HG03025 (cell line): ENCODE measurements around the gene IL1RAPL2.
A peak's percentile ranks its signal among the peaks of the same experiment; 100 is the strongest.
"Not testable (repeated sequence)": the region's sequence is repeated elsewhere in the genome, so short reads cannot be mapped to it uniquely, and the experiment has no call there.

ENCODE experiments used
- ATAC-seq: cut with Tn5 transposase; IDR thresholded peaks from one replicate; pipeline ENCODE4 v1.9.1; 2021; ENCODE audit warnings: mild to moderate bottlenecking, moderate library complexity; ENCODE audit not compliant: unreplicated experiment, low FRiP score

Gene IL1RAPL2

DNA sequence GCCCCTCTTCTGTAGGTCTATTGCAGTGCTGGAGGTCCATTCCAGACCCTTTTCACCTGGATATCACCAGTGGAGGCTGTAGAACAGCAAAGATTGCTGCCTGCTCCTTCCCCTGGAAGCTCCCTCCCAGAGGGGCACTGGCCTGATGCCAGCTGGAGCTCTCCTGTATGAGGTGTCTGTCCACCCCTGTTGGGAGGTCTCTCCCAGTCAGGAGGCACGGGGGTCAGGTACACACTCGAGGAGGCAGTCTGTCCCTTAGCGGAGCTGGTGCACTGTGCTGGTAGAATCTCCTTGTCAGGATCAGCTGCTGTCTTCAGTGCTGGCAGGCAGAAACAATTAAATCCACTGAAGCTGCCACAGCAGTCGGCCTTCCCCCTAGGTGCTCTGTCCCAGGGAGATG lies 276.6 kb downstream of the IL1RAPL2 start:
- ATAC-seq: no peak

DNA sequence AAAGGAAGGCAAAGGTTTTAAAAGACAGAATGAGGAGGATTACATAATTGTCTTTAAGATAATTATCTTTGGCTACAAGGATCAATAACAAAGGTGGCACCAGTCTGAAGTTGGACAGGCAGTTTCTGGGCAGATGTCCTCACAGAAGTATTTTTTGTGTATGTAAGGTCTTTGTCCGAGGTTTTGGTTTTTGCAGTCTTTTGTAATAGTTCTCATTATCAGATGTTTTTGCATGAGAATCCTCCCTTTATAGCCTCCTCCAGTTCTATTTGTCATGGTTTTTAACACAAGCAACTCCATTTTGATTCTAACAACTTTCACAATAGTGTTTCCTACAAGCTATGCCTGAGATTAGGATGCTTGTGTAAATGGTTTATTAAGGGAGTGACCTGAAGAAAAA lies 286.2 kb downstream of the IL1RAPL2 start:
- ATAC-seq: no peak

DNA sequence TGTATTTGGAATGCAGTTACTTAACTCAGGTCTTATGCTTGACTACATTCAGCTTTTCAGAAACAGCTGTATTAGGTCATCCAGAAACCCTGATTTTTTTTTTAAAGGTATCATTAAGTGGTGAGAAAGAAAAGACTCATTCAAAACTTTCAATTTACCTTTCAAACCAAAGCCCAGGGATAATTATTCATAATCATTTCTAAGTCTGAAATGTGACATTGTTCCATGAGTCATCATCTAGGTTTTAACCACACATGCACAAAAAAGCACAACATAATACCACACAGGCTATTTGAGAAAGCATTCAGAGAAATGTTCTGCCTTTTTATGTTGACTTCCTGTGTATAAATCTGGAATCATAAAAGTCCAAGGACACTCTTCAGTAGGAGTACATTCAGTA lies 288.2 kb downstream of the IL1RAPL2 start:
- no peak for ATAC-seq

DNA sequence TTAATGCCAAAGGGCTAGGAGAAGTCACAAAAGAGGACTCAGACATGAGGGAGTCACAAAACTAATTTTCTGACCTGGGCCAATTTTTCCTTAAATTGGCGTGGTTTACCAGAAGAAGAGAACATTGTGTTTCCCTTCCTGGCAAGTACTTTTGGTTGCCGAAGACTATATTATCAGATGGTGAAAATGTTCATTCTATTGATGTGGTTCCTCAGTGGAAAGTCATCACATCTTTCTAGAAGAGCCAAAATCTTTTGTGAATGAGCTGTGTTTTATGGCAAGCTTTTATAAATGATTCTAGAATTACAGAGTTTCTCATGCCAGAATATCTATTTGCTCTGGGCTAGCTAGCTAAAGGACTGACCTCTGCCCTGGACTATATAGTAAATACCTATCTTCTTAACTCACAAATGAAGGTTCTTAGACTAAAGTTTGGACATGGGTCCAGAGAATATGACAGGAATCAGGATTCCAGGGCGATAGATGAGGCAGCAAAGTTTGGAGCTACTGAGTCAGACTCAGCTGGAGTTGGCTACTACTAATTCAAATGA lies 288.9 kb downstream of the IL1RAPL2 start:
- ATAC-seq: no peak

DNA sequence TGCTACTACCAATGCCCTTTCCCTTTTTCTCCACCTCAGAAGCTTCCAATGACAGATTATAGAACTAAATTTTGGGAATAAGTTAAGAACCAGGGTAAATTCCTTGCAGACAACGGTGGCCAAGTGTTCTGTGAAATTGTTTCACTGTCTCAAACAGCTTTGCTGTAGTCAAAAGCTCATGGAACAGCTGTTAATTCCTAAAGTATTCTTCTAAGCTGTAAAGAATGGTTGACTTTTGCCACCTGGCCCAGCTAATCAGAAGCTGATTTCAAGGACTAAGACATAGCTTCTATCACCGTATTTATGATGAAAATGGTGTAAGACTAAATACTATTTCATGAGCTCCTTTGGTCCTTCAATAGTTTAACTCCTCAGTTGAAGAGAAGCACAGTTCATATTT lies 297.5 kb downstream of the IL1RAPL2 start:
- no peak for ATAC-seq

DNA sequence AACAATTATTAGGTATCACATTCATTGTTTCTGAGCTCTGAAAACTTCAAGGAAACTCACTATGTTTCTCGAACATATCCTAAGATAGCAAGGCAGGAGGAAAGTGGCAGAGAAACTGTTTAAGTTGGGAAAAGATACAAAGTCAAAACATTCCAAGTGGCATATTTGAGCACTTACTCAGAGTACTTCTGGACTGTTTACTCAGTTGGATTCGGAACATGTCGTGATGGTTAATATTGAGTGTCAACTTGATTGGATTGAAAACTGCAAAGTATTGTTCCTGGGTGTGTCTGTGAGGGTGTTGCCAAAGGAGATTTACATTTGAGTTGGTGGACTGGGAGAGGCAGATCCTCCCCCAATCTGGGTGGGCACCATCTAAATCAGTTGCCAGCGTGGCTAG lies 298.3 kb downstream of the IL1RAPL2 start:
- ATAC-seq: no peak

DNA sequence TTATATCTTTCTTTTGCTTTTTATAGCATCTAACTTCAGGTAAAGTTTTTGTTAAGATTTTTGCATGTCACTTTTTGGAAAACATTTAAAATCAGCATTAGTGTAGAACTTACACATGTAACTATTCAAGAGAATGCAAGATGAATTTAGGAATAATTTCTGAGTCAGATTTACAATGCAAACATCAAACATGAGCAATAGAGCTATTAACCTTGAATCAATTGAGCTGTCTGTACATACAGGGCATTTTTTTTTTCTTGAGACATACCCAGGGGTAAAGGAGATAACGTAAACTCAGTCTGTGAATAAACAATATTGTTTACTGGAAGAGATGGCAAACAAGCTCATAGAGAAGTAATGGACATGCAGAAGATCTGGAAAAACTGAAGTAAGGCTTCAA lies 311.5 kb downstream of the IL1RAPL2 start:
- ATAC-seq: no peak

DNA sequence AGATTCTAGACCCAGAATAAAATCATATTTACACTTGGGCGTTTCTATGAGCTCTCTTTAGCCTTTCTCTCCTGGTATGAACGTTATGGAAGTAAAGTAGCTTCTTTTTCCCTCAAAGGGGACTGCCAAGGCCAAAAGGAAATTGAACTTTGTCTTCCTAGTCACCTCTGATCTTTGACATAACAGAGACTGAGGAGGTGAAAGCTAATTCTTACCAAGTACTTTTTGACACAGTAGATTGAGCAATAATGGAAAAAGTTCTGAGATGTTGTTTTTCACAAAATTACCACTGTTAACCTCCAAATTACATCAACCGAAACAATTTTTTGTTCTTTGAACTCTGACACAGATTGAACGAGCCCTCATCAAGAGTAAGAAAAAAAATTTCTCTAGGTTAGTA lies 336.1 kb downstream of the IL1RAPL2 start:
- no peak for ATAC-seq

DNA sequence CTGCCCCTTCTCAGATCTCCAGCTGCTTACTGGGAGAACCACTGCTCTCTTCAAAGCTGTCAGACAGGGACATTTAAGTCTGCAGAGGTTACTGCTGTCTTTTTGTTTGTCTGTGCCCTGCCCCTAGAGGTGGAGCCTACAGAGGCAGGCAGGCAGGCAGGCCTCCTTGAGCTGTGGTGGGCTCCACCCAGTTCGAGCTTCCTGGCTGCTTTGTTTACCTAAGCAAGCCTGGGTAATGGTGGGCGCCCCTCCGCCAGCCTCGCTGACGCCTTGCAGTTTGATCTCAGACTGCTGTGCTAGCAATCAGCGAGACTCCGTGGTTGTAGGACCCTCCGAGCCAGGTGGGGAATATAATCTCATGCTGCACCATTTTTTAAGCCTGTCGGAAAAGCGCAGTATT lies 343.7 kb downstream of the IL1RAPL2 start:
- ATAC-seq: not testable (repeated sequence)

DNA sequence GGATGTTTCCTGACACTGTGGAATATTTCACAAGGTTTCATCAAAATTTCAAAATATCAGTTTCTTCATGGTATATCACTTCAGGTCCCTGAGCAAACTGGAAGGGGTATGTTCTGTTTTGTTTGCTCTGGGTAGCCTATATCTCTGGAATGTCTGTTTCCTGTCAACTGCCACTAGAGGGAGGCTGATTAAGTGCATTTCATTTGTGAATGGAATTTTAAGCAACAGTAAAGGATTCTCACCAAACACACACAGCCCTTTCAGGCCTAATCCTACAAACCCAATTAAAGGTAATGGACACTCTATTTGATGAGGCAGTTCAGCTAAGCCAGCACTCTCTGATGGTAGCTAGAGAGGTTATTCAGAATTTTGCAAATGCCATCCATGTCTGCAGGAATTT lies 347.3 kb downstream of the IL1RAPL2 start:
- ATAC-seq: no peak

DNA sequence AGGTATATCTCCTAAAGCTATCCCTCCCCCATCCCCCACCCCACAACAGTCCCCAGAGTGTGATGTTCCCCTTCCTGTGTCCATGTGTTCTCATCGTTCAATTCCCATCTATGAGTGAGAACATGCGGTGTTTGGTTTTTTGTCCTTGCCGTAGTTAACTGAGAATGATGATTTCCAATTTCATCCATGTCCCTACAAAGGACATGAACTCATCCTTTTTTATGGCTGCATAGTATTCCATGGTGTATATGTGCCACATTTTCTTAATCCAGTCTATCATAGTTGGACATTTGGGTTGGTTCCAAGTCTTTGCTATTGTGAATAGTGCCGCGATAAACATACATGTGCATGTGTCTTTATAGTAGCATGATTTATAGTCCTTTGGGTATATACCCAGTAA lies 348.7 kb downstream of the IL1RAPL2 start:
- not testable (repeated sequence) for ATAC-seq

DNA sequence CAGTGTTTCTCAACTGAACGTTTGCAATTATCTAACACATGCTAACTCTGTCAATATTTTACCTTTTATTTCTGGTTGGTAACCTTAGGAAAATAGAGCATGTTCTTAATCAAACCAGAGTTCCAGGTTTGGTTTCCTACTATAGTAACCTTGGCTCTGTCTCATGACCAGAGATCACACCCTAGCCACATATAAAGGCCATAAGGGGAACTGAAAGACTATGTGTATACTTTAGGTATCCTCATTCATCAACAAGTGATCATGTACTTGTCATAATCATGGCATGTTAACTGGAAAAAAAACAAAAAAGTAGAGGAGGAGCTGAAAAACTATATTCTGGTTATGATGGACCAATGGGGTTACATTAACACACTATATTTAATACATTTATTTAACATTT lies 352.1 kb downstream of the IL1RAPL2 start:
- ATAC-seq: no peak

DNA sequence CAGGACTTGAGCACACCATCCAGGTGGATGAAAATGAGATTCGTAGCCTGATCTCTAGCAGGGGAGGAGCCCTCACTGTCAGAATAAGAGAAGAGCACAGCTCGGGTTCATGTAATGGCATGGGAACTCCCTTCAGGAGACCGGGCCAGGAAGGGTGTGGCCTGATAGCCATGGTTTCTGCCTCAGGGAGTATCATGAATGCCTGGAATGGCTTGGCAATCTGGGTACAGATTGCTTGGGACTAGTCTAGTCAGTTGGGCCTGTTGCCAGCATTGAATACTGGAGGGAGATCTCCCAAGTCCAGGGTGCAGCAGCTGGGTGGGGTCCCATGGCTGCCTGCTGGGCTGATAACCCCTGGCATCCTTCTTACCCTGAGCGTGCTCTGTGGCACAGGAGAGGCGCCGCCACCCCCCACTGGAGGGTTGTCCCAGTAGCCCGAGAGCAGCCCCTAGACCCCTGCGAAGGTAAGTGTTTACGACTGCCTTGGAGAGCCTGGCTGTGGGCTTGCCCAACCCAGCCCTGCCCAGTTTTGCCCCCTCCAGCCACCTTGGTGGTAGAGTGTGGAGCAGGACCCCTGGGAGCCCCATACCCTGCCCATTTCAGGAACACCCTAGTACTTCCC lies 355.7 kb downstream of the IL1RAPL2 start:
- no peak for ATAC-seq

DNA sequence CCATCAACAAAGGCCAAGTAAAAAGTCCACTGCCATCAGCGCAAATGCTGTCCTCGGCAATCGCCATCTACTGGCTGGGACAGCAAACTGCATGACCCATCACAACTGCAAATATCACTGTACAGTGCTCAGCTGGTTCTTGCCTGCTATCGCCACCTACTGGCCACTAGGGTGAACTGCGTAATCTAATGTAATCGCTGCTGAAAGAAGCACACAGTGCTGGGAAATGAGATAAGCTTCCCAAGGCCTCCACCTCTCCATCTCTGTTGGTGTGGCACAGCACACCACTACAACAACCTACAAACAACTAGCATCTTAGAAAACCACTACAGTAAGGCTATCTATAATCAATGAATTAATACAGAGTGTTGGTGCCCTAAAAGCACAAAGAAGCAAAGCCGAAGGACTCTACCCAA lies 356.2 kb downstream of the IL1RAPL2 start:
- peak; percentile 89 for ATAC-seq

DNA sequence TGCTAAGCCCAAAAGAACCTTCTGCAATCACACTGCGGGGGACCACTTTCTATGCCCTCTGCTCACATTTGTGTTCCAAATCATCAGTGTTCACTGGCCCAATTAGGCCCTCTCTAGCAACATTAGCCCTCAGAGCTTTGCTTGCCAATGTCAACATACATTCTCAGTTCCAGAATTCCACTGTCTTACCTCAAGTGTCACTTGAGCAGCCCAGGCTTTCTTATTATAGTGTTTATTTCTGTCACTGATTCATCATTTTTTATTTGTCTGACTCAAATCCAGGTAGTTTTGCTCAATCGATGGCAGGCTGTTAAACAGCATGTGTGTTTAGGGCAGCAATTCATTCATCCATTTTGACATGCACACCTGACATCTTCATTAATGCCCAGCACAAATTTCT lies 363.3 kb downstream of the IL1RAPL2 start:
- ATAC-seq: no peak

DNA sequence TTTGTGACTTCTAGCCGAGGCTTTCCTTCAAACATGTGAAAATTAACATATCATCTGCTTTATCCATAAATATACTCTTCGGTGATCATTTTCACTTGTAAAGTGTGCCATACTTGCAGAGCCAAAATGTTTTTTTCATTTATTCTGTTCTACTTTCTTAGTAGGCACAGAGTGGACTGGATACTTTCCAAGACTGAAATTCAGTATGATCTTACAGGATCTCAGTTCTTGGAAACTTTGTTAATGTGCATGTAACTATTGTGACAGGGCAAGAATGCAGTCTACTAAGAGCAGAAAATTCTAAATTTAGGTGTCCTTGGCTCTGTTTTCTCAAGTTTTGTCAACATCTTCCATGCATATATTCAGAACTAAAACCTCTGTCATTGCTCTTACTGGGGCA lies 369.6 kb downstream of the IL1RAPL2 start:
- no peak for ATAC-seq

DNA sequence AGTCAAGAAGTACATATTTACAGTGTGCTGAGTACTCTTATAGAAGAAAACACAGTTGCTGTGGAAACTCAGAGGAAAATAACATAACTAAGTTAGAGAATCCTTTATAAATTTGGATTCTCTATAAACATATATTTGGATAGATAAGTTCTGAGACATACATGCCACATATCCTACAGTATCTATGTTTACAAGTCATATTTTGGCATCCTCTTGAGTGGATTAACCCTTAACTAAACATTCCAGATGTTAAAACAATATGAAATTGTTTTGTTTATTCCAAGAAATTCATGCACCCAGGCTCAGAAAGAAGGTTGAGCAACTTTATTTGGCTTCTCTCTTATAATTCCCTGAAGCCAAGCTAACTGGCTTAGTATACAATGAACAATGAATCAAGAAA lies 387.3 kb downstream of the IL1RAPL2 start:
- ATAC-seq: no peak

DNA sequence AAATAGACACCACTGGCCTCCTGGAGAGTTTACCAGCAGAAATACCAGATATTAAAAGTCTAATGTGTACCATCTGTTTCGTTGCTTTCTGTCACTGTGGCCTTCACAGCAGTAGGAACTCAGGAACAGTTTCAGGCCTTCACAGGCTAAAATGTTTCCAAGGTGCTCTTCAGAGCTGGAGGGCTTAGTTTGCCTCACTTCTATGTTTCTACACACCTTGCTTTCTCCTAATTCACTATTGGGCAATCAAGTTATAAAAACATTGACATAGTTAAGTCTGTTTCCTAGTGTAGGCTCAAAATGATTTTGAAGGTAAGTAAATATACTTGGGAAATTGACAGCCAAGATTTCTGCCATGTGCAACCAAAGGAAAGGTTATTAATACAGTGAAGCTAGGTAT lies 395.9 kb downstream of the IL1RAPL2 start:
- ATAC-seq: no peak

DNA sequence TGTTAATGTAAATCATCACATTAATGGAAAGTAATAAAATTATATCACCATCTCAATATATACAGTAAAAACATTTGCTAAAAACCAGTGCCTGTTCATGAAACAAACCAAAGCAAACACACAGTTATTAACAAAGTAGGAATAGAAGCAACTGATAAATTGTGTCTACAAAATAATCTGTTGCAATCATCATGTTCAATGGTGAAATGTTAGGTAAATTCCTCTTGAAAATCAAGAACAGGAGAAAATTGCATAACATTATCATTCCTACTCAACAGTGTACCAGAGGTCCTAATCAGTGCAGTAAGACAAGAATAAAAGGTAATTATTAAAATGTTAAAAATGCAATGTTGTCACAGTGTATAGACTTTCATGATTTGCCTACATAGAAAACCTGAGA lies 402.2 kb downstream of the IL1RAPL2 start:
- ATAC-seq: no peak

DNA sequence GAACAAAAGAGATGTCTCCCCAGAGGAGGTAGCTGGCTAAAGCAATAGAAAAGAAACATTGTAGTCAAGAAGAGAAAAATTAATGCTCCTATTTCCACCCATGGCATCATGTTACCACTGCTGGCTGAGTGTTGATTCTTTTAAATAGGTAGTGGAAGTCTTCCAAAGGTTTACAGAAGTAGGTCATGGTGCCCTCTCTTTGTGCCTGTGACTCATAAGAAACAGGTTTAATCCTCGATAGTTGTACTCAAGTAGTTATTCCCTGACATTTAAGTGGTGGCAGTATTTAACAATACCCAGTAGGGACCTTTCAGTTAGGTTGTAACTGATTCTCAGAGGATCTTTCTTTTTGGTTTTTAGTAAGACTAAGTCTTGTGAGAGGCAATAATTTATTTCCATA lies 406.7 kb downstream of the IL1RAPL2 start:
- no peak for ATAC-seq

DNA sequence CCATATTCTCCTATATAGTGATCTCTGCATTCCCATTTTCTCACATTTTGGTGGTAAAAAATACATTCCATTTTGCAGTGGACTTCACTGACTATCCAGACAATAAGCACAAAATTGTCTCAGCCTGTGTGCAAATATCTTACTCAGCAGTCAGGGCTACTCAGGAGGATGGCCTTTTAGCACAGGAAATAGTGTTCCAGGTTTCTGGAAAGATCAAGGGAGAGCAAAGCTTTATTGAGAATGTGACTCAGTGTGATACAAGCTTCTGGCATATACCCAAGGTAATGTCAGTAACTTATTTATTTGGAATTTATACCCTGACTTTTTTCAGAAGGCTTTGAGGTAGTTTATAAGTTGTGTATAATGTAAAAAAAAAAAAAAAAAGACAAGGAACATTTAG lies 421.1 kb downstream of the IL1RAPL2 start:
- no peak for ATAC-seq

DNA sequence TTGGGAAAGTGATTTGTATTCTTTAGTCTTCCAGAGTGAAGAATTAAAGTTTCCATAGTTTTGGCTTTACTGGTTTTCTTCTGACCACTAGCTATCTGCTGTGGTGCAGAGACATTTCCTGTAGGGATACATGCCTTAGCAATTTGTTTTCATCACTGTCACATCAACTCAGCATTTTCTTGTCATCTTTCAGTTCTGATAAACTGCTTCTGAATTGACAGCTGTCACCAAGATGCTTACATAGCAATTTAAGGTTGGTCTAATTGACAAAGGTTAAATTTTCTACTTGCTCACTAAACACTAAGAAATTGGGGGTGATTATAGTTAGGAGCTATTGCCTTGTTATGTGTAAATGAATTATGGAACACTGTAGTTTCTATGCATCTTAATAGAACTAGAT lies 422.0 kb downstream of the IL1RAPL2 start:
- ATAC-seq: no peak

DNA sequence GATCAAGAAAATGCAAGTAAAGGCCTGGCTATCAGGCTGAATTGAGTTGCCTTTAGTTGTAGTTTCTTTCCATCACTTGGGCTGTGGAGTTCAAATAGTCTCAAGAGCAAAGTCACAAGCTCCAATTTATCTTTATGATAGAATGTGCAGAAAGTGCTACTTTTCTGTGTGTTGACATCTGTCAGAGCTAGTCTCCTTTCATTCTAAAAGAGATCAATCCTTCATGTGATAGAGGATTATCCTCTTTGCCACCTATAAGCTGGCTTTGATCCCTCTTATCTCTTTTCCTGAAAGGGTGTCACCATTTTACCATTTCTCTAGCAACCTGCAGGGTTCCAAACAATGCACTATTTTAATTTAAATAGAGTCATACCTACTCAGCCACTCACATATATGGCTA lies 429.5 kb downstream of the IL1RAPL2 start:
- ATAC-seq: no peak
